HepG2 (cell line): ENCODE measurements around the gene CYP11A1. TPM values are rescaled to one million over a fixed set of nuclear protein-coding genes. Genes with fewer than 3 reads are reported as not detected.
"Not testable (repeated sequence)": the region's sequence is repeated elsewhere in the genome, so short reads cannot be mapped to it uniquely, and the experiment has no call there.

Experiments
- ATAC-seq: fragments of 200-7000 bp; cut with Tn5 transposase; 3 replicates; pipeline ENCODE4 v1.9.1; 2020; ENCODE audit warnings: mild to moderate bottlenecking, moderate library complexity
- BruUV-seq: library from RNA; stranded (reverse); fragments of 400-500 nt; replicated peaks from 2 replicates; lab custom pipeline; 2021; lab: Mats Ljungman, UMichigan
- CTCF ChIA-PET: fragments of 300-600 bp; formaldehyde crosslinking; extraction: SDS; loops from one replicate; lab custom pipeline; 2021; ENCODE audit warnings: low total read pairs, inconsistent platforms, low intra/inter-chr PET ratio; lab: Yijun Ruan, JAX
- POLR2A ChIA-PET: fragments of 350-600 bp; sonication (Branson Sonifier 250); formaldehyde crosslinking; loops from one replicate; lab custom pipeline; 2020; ENCODE audit warnings: antibody characterized with exemption, inconsistent platforms; lab: Yijun Ruan, JAX
- DNase-seq: peaks from one replicate; pipeline ENCODE4 v3.0.0-alpha.2; 2015; ENCODE audit warnings: low spot score
- FAIRE-seq: peaks from 3 replicates; lab custom pipeline; 2011; peaks lifted over from hg19 to GRCh38; lab: Jason Lieb, UNC
- H2AFZ ChIP-seq: one replicate; pipeline ENCODE4 v1.6.1; 2011; ENCODE audit warnings: low read length, inconsistent platforms
- H3K27ac ChIP-seq: fragments of 300-600 bp; 3 replicates; pipeline ENCODE4 v1.8.0; 2011; ENCODE audit warnings: mixed run types, mild to moderate bottlenecking, mixed read lengths, low read length, inconsistent platforms; ENCODE audit not compliant: insufficient read depth; ENCODE audit errors: extremely low read length
- H3K27me3 ChIP-seq, 2 experiments: fragments of 200-600 bp in 1 of 2; 2 replicates in 1 of 2; 3 replicates in 1 of 2; pipeline versions ENCODE4 v1.6.0 to v1.8.0; 2011; ENCODE audit warnings: low read length in 2 of 2, mild to moderate bottlenecking in 2 of 2, moderate library complexity in 2 of 2, inconsistent platforms in 1 of 2; ENCODE audit not compliant: insufficient read depth in 2 of 2, control insufficient read depth in 1 of 2
- H3K36me3 ChIP-seq, 2 experiments: fragments of 200-600 bp in 1 of 2; replicated peaks in 1 of 2; 2 replicates in 1 of 2; 3 replicates in 1 of 2; pipeline versions ENCODE4 v1.5.1 to v1.8.0; 2011; ENCODE audit warnings: low read length in 2 of 2, inconsistent platforms in 1 of 2; ENCODE audit not compliant: insufficient read depth in 2 of 2, control insufficient read depth in 1 of 2
- H3K4me1 ChIP-seq: 2 replicates; pipeline ENCODE4 v1.5.1; 2012; ENCODE audit warnings: low read length, inconsistent platforms; ENCODE audit not compliant: insufficient read depth
- H3K4me2 ChIP-seq: 2 replicates; pipeline ENCODE4 v1.6.0; 2011; ENCODE audit warnings: low read depth, low read length, inconsistent platforms
- H3K4me3 ChIP-seq, 3 experiments: fragments of 200-600 bp in 1 of 3; sonication (generic), shearing (Covaris generic) in 1 of 3; replicated peaks in 1 of 3; 2 replicates each; pipeline ENCODE4 v1.5.1; 2011 to 2016; ENCODE audit warnings: low read length in 3 of 3, inconsistent platforms in 2 of 3, low read depth in 2 of 3, mild to moderate bottlenecking in 2 of 3, control low read depth in 1 of 3, mixed read lengths in 1 of 3; ENCODE audit not compliant: insufficient read depth in 1 of 3
- H3K79me2 ChIP-seq: one replicate; pipeline ENCODE4 v1.6.1; 2011; ENCODE audit warnings: low read length, inconsistent platforms; ENCODE audit not compliant: insufficient read depth
- H3K9ac ChIP-seq: 2 replicates; pipeline ENCODE4 v1.6.0; 2011; ENCODE audit warnings: mild to moderate bottlenecking, low read depth, low read length, inconsistent platforms; ENCODE audit not compliant: insufficient read depth
- H3K9me3 ChIP-seq: 2 replicates; pipeline ENCODE4 v1.5.1; 2012; ENCODE audit warnings: mild to moderate bottlenecking, low read length
- H4K20me1 ChIP-seq: 2 replicates; pipeline ENCODE4 v1.6.0; 2011; ENCODE audit warnings: inconsistent platforms, mild to moderate bottlenecking, low read length, moderate library complexity; ENCODE audit not compliant: insufficient read depth
- CCAR2 ChIP-seq: fragments of 200-400 bp; formaldehyde crosslinking; optimal IDR thresholded peaks from 2 replicates; pipeline ENCODE3; 2018; ENCODE audit warnings: low read depth, mild to moderate bottlenecking, low read length, moderate library complexity
- NCOA5 ChIP-seq: sonication (generic); formaldehyde crosslinking; IDR thresholded peaks from 2 replicates; pipeline ENCODE4 v1.4.0; 2020; ENCODE audit warnings: missing genetic modification reagents
- SMYD3 ChIP-seq: sonication (generic); formaldehyde crosslinking; IDR thresholded peaks from 2 replicates; pipeline ENCODE4 v1.8.1; 2023; ENCODE audit warnings: mild to moderate bottlenecking, missing genetic modification reagents
- SOX6 ChIP-seq, 2 experiments: fragments of 450-650 bp in 1 of 2; sonication (generic) in 1 of 2; formaldehyde crosslinking in 1 of 2; IDR thresholded peaks; 2 replicates each; pipeline versions ENCODE4 v1.4.0 to v1.6.1; 2017 to 2020; ENCODE audit warnings: antibody characterized with exemption in 1 of 2, mild to moderate bottlenecking in 1 of 2, missing genetic modification reagents in 1 of 2
- ZNF142 ChIP-seq: sonication (generic); formaldehyde crosslinking; IDR thresholded peaks from 2 replicates; pipeline ENCODE4 v1.4.0; 2020; ENCODE audit warnings: missing genetic modification reagents
- WGBS: methylation state at CpG from one replicate; pipeline ENCODE4 v1.1.6; 2017; ENCODE audit warnings: low lambda C conversion rate; 5-methylcytosine and 5-hydroxymethylcytosine counted together
- in situ Hi-C: cut with HindIII; loops from 2 replicates; pipeline ENCODE4 v1.10.0; 2017; ENCODE audit warnings: low pct_unique_long_range_greater_than_20kb; ENCODE audit not compliant: extremely low pct_ligation_motif_present
- intact Hi-C: fragments of 100-400 bp; cut with micrococcal nuclease; formaldehyde crosslinking; loops from one replicate; pipeline ENCODE4 v1.10.0; 2022; ENCODE audit not compliant: unreplicated experiment
- polyA plus RNA-seq, 8 experiments: library from polyadenylated mRNA; depleted of rRNA in 3 of 8; stranded (reverse) in 7 of 8; unstranded in 1 of 8; fragments of >200 nt; fragmentation: Illumina TruSeq in 4 of 8; extraction: Trizol in 4 of 8; gene quantifications; 2 replicates each; pipeline versions ENCODE4 v1.2.1 to v1.2.3, GENCODE V29; 2011 to 2016; ENCODE audit warnings: low read depth in 4 of 8, missing spikeins in 1 of 8, mixed read lengths in 1 of 8; ENCODE audit not compliant: insufficient read depth in 1 of 8
- total RNA-seq, 5 experiments: library from RNA; depleted of rRNA; stranded (reverse); fragments of >200 nt; fragmentation: Illumina TruSeq; extraction: Trizol; gene quantifications; 2 replicates each; pipeline ENCODE4 v1.2.3, GENCODE V29; 2016; ENCODE audit warnings: low read depth in 1 of 5

CYP11A1 gene
- total and polyA plus RNA-seq, 2 of the 13 experiments (the other 11 are each of a cell fraction or from before 2014, with no cell fraction given) = 0.66 to 0.92 TPM

- H4K20me1 ChIP-seq, H3K36me3 ChIP-seq, H3K79me2 ChIP-seq, H3K4me2 ChIP-seq, FAIRE-seq, ATAC-seq, H3K9me3 ChIP-seq, H3K9ac ChIP-seq, DNase-seq, H2AFZ ChIP-seq, intact Hi-C loops, H3K4me1 ChIP-seq, BruUV-seq, POLR2A ChIA-PET, H3K4me3 ChIP-seq, H3K27ac ChIP-seq, in situ Hi-C loops, H3K27me3 ChIP-seq, CTCF ChIA-PET: not testable (repeated sequence)
- 48% methylated on average over 6 of the region's 6 CpGs for WGBS
Measured at GRCh38 chr15:74356050-74356449, 11.4 kb downstream of the CYP11A1 start.

GRCh38 chr15:74353992-74354391 lies 13.5 kb downstream of the CYP11A1 start:
- 32% methylated on average over 2 of the region's 2 CpGs for WGBS
- not testable (repeated sequence) for H4K20me1 ChIP-seq, H3K79me2 ChIP-seq

GRCh38 chr15:74352393-74352910 lies 15.0 kb downstream of the CYP11A1 start:
- Histone ChIP-seq H3K4me1 (no peaks in the 10 kb centered on the region), H3K9ac (no peak overlapping the region), H3K27me3 (peaks cover 0 to 5% of the 10 kb centered on the region in 2 experiments; a peak in 2 of 5 replicates), H2AFZ (no peak overlapping the region), H3K4me2 (no peak overlapping the region), H3K9me3 (no peaks in the 10 kb centered on the region), H3K27ac (no peak overlapping the region), H3K79me2 (no peaks in the 10 kb centered on the region), H4K20me1 (no peaks in the 10 kb centered on the region), H3K36me3 (no peaks in the 10 kb centered on the region), H3K4me3 (no peak overlapping the region)
- WGBS = 33% methylated on average over 3 of the region's 3 CpGs
- no peak for ATAC-seq
- DNase-seq = no peak
- BruUV-seq = no TSS peak
- POLR2A ChIA-PET = no interaction called here
- CTCF ChIA-PET = no interaction called here
- in situ Hi-C loops (no loop called here), intact Hi-C loops (no loop called here)
- FAIRE-seq = no peak
- TF ChIP-seq SMYD3 (no peak), SOX6 (IDR thresholded peaks at IDR 0.05) (no peak), SOX6 (CRISPR knock-in tag; IDR thresholded peaks at IDR 0.05) (no peak), ZNF142 (CRISPR knock-in tag) (no peak), CCAR2 (no peak), NCOA5 (no peak)

More at GRCh38 chr15:74353992-74354391, 13.5 kb downstream of the CYP11A1 start:
- FAIRE-seq, CTCF ChIA-PET, H3K36me3 ChIP-seq, H3K4me3 ChIP-seq, H3K4me1 ChIP-seq, POLR2A ChIA-PET, H3K27me3 ChIP-seq, BruUV-seq, H3K9ac ChIP-seq, H2AFZ ChIP-seq, ATAC-seq, DNase-seq, H3K27ac ChIP-seq, H3K9me3 ChIP-seq, H3K4me2 ChIP-seq, in situ Hi-C loops, intact Hi-C loops: not testable (repeated sequence)
